ENCODE results near the gene SPATA46.

Gene SPATA46

DNA sequence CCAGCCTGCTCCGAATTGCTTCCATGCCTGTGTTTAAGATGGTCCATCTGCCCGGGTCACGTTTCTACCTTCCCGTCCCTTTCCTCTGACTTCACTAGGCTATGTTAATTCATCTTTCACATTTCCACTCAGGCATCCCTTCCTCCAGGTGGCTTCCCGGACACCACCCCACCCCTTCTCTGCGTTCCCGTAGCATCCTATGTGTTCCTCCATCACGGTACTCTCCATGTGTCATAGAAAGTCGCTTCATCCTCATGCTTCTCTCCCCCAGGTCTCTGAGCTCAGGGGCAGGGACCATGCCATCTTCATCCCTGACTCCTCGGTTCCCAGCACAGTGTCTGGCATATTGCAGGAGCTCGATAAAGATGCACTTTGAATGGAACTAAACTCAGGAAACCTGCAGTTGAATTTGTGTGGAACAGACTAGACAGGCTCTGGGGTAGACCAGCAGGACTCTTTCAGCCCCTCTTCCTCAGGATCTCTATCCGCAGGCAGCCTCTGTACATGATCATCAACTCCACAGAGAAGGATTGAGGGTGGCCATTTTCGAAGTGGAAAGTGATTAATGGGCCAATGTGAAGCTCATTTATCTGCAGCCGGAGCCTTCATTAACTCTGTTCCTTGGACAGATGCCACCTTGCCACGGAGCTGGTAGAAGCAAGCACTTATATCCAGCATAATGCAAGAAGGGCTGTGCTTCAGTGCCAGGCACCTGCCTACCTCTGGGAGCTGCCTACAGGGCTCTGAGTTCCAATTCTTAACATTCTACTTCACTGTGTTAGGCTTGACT, 13.9 kb upstream of the SPATA46 start:
- DNase-seq: no peak

DNA sequence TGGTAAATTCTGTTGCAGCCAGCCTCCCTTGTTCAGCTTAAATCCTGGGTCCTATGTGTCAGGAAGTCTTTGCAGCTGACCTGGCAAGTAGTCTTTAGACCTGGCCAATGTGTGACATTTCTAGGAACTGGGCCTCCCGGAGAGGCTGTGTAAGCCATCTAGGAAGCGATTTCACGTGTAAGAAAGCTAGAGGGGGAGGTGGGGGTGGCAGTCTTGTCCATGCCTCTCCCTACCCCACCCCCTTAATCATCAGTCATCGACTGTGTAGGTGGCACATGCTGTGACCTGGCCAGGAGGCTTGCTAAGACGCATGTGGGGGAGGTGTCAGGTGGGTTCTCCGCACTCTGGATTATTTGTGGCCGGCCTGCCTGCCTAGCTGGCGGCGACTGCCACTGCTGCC, 13.3 kb upstream of the SPATA46 start:
- no peak for DNase-seq

DNA sequence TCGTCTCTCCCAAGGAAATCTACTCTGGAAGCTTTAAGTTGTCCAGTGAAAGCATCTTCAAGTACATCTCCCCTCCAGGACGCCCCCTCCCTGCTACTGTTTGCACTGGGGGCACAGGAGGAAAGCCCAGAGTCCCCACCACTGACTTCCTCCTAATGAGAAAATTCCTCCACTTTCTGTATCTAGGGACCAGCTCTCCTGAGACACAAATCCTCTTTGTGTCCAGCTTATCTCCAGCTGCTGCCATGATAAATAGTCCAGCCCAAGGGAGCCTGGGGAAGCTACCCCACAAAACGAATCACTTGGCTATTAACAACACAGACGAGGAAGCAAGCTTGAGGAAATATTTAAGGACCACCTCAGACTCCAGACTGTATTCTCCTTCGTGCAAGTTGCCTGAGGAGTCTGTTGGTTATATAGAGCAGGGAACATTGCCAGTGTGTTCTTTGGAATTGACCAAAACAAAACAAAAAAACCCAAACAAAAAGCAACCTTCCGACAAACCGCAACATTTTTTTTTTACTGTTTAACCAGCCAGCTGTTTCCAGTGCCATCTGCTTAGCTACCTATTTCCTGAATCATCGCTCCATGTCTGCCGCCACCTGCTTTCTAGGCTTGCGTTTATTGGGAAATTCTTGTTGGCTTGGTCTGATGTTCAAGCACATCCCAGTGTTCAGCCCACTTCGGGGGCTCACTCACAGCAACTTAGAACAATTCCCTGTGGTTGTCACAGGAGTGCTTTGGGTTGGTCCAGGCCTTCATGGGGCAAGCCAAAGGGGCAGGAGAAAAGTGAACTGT, 12.6 kb upstream of the SPATA46 start:
- no peak for DNase-seq

GRCh38 chr1:162388615-162389014, 12.0 kb upstream of the SPATA46 start:
- DNase-seq: no peak

DNA sequence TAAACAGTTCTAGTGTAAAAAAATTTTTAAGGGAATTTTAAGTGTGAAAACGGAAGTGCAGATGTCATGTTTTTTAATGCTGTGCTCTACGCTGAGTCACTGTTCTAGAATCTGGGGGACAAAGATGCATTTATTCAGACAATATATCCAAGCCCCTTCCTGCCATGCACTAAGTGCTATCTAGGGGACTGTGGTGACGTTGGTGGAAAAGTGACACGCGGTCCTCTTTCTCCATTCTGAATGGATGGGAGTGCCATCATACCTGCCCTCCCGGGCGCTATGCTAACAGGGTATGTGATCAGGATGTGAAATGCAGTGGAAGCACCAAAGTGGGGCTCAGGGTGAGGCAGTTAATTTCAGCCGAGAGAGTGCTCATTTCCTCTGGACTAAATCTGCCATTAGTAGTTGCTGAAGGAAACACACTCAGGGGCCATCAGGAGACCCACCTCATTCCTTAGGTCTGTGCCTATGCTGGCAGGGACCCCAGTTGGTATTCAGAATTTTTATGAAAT, 11.5 kb upstream of the SPATA46 start:
- DNase-seq: no peak

- no peak for DNase-seq
These were observed 10.8 kb upstream of the SPATA46 start for GRCh38 chr1:162387226-162388082.

GRCh38 chr1:162386292-162387225, 9.9 kb upstream of the SPATA46 start:
- DNase-seq: no peak

GRCh38 chr1:162385702-162386101, 9.0 kb upstream of the SPATA46 start:
- DNase-seq: no peak

GRCh38 chr1:162385280-162385623, 8.6 kb upstream of the SPATA46 start:
- DNase-seq: no peak

DNA sequence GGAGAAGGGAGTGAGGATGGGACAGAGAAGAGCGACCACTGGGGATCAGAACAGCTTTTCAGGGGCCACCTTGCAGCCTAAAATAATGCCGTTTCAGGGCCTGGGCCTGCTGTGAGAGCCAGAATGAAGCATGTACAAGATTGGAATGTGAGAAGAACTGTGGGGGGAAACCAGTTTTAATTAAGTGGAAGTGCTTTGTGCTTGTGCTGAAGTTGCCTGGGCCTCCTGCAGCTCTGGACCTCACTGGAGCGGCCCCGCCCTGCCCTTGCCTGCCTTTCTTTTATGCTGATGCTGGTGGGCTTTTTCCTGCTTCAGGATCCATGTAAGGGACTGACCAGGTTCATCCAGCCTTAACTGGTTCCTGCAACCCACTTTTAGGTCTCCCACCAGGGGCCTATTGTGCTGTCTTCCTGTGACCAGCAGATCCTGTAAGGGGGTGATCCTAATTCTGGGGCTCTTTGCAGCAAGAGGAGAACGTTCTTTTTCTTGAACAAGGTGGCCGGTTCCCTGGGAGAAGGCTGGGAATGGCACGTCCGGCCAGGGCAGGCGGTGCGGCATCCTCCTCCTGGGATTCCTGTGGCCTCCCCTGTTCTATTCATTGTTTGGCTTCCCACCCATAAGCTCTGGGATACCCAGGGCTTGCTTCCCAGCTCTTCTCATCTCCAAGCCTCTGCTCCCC, 8.1 kb upstream of the SPATA46 start:
- DNase-seq: no peak

DNA sequence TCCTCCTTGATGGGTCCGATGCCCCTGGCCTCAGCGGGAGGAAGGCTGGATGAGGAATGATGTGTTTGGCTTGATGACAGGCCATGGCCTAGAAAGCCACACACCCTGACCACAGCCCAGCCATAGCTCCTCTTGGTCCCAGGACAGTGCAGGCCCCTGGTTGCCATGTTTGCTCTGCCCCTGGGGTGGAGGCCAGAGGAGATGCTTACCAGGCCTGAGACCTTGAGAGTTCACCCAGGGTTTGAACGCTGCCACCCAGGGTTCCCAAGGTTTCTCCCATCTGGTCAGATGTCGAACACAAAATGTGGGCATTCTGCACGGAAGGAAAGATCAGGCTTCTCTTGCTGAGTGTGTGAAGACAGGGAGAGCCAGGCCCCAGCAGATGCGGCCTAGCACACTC, 7.5 kb upstream of the SPATA46 start:
- DNase-seq: no peak

DNA sequence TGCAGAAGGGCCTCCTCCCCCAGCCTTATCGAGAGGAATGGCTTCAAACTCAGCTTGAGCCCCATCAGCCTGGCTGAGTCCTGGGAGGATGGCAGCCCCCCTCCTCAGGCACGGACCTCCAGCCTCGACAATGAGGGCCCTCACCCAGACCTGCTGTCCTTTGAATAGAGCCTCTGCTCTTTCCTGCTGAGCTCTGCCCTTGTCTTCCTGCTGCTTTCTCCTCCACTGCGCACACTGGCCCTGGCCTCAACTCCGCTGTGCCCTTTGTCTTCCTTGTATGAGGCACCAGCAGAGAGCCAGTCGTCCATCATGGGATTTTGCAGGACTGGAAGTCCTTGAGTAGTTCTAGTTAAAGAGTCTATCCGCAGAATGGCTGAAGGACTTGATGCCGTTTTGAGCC, 6.9 kb upstream of the SPATA46 start:
- DNase-seq: no peak

GRCh38 chr1:162383091-162383490, 6.4 kb upstream of the SPATA46 start:
- DNase-seq: no peak

GRCh38 chr1:162381941-162382750, 5.5 kb upstream of the SPATA46 start:
- DNase-seq: no peak

- no peak for DNase-seq
These were observed 4.7 kb upstream of the SPATA46 start, which contains the start of gene C1orf226 for GRCh38 chr1:162381383-162381782. Gene C1orf226 (plus strand): TSS chr1:162381728. CDS start chr1:162381902, 174 bp downstream.

- no peak for DNase-seq
These were observed 3.6 kb upstream of the SPATA46 start for GRCh38 chr1:162380061-162380846.

- DNase-seq: no peak
These were observed 1.2 kb downstream of the SPATA46 start for GRCh38 chr1:162375463-162375862.

DNA sequence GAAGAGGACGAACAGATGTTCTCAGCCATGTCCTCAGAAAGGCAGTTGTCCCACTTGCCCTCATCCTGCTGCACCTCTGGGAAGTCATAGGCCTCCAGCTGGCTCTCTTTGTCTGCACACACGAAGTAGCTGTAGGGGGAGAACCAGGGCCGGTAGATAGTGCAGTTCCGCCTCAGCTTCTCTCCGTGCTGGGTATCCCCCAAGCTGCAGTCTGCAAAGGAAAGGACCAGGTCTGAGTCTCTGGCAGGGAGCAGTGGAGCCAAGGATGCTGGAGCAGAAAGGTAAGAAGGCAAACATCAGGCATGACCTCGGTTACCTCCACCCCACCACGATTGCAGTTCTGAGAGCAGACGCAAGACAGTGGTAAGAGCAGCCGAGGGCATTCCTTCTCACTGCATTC, 2.2 kb downstream of the SPATA46 start:
- no peak for DNase-seq

DNA sequence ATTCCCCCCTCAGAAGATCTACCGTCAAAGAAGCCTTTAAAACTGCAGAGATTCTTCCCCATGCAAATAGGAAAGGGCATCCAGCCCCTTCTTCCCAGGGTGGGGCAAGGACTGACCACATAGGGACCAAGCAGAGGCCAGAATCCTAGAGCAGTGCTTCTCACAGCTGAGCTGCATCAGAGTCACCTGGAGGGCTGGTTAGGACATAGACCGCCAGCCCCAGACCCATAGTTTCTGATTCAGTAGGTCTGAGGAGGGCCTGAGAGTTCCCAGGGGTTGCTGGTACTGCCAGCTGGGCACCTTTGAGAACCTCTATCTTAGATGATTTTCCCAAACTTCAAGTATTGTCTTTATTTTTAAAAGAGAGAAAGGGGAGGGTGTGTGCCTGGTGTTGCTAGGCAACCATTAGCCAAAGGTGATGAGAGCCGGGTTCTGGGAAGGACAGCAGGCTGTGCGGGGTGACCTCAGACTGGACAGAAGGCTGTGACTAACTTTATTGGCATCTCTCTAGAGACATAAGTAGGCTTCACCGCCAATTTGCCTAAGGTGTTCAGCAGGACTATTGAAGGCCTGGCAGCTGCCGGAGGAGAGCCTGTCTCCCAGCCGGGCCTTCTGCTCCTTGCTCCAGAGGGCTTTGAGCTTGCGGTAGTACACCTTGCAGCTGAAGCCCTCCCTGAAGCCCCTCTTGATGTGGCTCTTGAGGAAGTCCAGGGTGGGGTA, 3.0 kb downstream of the SPATA46 start:
- DNase-seq: no peak
